DMS 273 treated with DMSO at 0.1 percent for 48 hours (cell line): ENCODE results near the gene CSNK1G1.

Experiments used
- DNase-seq: peaks from one replicate; lab custom pipeline; 2025; lab: John Stamatoyannopoulos, UW

CSNK1G1 gene

DNA sequence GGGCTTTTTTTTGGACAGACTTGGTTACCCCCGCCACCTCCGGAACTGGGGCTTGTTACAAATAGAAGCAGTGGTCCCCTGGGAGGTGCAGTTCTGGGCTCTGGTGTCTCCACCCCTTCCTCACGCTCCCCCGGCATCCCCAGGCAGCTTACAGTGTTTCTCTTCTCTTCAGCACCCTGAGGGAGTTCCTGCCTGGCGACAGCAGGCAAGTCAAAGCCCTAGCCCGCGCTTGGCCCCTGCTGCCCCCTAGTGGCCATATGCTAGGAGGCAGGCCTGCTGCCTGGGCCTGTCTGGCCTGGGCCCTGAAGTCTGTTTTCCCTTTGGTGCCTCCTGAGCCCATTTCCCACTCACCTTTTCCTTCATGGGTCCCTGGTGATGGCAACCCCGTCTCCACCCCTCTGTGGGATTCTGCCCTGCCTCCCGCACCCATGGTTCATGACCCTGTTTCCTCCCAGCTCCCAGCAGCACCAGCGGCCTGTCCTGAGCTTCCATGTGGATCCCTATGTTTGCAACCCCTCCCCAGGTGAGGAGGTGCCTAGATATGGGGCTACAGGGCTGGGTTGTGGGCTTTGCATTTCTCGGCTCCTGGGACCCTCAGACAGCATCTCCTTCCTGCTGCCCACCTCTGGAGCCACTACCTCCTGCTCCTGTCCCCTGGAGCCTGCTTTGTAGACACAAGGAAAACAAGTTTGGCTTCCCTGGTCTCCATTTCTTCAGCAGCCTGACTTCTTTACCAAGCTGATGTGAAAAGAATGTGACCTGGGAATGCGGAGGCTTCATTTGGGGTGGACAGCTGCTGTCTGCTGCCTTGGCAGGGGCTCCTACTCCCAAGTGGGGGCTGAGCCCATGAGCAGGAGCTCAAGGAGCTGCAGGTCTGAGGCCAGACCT, 202.2 kb downstream of the CSNK1G1 start:
- peak; percentile 58 for DNase-seq

DNA sequence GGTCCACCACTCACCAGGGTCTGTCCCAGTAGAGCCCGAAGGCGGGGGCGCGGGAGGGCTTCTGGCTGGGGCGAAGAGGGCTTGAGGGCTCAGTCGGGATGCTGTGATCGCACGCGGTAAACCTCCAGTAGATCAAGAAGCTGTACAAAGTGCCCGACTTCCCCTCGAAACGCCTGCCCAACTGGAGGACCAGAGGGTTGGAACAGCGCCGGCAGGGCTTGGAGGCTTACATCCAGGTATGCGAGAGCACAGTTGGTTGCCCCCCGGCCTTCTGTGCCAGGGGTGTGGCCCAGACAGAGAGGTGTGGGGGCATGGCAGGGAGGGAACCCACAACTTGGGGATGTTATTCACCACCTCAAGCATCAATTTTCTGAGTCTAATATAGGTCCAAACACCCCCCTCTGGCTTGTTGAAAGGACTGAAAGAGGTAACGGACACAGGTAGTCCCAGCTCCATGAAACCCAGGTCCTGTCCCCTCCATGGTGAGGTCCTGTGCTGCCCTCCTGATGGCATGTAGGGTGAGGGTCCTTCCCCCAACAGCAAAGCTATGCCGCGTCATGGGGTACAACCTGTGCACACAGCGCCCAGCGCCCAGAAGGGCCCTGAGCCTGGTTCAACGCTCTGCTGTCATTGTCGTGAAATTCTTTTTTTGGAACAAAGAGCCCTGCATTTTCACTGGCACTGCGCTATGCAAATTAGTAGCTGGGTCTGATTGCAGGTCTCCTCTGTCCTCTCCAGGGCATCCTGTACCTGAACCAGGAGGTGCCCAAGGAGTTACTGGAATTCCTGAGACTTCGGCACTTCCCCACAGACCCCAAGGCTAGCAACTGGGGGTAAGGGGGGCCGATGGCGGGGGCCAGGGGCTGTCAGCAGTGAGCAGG, 203.2 kb downstream of the CSNK1G1 start:
- DNase-seq: no peak

GRCh38 chr15:64151727-64152506, 204.1 kb downstream of the CSNK1G1 start, which contains the start of gene SNX22:
Gene SNX22 (plus strand): TSS chr15:64151731. CDS start chr15:64151776, 45 bp downstream.
- DNase-seq: no peak

DNA sequence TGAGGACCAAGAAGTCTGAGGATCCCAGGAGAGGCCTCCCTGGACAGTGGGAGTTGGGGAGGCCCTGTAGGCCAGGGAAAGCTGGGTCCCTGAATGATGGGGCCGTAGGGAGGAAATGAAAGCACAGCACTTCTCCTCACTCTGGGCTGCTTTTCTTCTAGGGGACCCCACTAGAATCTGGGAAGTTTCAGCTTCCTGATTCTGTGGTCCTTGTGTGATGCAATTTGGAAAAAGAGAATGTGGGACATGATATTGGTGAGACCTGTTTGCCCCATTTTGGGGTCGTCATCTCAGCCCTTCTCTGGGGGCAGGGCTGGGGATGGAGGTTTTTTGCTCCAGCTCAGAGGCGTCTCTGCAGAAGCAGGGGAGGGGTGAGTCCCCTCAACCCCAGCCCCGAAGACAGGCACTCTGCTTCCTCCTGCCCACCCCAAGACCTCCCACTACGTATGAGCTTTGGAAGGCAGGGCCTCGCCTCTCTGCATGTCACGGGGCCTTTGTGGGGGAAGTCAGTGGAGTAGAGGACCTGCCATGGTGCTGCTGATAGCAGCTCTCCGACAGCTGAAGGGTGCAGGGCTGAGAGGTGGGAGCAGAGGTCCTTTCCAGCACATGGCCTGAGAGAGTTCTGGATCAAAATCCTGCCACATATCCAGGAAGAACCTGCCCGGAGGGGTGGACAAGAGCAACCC, 205.9 kb downstream of the CSNK1G1 start:
- DNase-seq: no peak

- DNase-seq: no peak
Measured at GRCh38 chr15:64149424-64149823, 206.5 kb downstream of the CSNK1G1 start.

DNA sequence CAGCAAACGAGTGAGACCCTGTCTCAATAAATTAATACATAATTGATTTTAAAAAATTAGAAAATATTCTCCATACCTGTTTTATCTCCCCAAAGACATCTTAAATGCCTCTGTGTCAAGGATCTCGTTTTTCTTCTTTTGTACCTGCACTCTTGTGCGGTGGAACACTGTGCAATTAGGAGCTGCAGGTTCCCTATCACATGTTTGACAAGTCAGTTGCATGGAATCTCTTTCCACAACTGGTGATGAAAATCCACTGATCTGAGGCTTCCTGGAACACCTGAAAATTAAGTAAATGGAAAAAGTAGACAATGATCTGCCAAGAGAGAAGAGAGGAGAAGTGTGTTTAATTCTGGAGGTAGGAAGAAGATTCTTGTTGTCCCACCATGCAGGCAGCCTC, 207.4 kb downstream of the CSNK1G1 start:
- DNase-seq: no peak

DNA sequence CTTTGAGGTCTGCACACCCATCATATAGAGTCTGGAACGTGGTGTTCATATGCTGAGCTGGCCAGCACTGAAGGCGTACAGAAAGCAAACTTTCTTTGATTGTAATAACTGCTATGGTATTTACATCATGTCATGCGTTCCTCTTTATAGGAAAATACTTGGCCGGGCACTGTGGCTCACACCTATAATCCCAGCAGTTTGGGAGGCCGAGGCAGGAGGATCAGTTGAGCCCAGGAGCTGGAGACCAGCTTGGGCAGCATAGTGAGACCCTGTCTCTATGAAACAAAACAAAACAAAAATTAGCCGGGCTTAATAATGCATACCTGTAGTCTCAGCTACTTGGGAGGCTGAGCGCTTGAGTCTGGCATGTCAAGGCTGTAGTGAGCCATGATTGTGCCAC, 207.8 kb downstream of the CSNK1G1 start:
- no peak for DNase-seq

GRCh38 chr15:64146885-64147681, 208.9 kb downstream of the CSNK1G1 start:
- no peak for DNase-seq

- no peak for DNase-seq
Measured at GRCh38 chr15:64146520-64146884, 209.5 kb downstream of the CSNK1G1 start.

- DNase-seq: no peak
Measured at GRCh38 chr15:64146041-64146440, 209.9 kb downstream of the CSNK1G1 start.

DNA sequence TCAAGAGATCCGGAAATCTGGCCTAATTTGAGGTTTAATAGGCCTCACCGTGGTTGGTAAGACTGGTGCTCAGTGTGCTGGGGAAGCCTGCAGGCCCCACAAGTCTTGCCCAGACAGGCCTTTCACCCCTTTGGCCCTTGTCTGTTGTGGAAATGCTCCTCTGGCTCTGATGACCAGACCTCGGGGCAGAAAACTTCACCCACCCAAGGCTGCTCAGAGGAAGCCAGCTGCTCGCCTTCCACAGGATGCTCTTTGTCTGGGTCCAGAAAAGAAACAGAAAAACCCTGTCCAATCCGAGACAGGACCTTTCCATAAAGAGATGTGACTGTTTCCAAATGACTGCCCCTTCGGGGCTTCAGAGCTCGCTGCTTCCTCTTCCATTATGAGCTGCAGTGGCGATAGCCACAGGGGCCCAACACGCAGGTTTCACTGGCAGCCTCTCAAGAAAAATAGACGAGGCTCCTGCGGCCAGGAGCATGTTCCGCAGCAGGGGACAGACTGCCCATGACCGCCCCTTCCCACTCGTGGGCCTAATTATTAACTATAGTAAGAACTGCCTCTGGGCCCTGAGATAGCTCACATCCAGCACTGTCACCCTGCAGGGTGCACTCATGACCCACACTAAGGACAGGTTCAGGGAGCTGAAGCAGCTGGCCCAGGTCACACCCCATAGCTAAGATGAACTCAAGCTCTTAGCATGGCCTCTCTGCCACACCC, 211.2 kb downstream of the CSNK1G1 start:
- DNase-seq: no peak

GRCh38 chr15:64144192-64144564, 211.8 kb downstream of the CSNK1G1 start:
- no peak for DNase-seq

GRCh38 chr15:64143276-64143675, 212.7 kb downstream of the CSNK1G1 start:
- no peak for DNase-seq

- DNase-seq: no peak
Measured at GRCh38 chr15:64141798-64142512, 214.0 kb downstream of the CSNK1G1 start.

- no peak for DNase-seq
Measured at GRCh38 chr15:64138331-64138941, 217.5 kb downstream of the CSNK1G1 start.

GRCh38 chr15:64137226-64137833, 218.6 kb downstream of the CSNK1G1 start:
- no peak for DNase-seq

- DNase-seq: no peak
Measured at GRCh38 chr15:64136347-64136746, 219.6 kb downstream of the CSNK1G1 start.

DNA sequence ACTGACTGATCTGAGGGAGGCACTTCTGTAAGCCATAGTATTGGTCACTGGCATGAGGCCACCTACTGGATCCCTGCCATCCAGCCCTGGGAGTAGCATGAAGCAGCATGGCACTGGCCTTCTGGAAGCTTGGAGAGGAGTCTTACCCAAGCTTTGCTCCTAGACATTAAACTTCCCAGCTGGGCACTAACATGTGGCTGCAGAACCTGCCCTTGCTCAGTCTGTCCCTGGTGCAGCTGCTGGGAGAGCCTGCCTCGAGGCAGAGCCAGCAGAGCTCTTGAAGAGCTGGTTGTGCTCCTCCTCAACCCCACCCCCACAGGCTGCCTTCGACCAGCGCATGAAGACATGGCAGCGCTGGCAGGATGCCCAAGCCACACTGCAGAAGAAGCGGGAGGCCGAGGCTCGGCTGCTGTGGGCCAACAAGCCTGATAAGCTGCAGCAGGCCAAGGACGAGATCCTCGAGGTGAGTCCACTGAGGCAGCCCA, 221.6 kb downstream of the CSNK1G1 start:
- no peak for DNase-seq
